Ascending aorta (tissue), 2 donors: ENCODE measurements around the gene ADAM15. TPM values are rescaled to one million over a fixed set of nuclear protein-coding genes. Genes with fewer than 3 reads are reported as not detected.

Experiments used
- DNase-seq, 2 donors: peaks; one replicate each; pipeline ENCODE4 v3.0.0-alpha.2; 2019; ENCODE audit warnings: low spot score in 2 of 2
- H3K27ac ChIP-seq, 2 donors: fragments of 200-600 bp; sonication (generic); one replicate each; pipeline ENCODE4 v1.5.1; 2016 to 2017; ENCODE audit warnings: mild to moderate bottlenecking in 1 of 2
- H3K27me3 ChIP-seq: fragments of 200-600 bp; sonication (generic); one replicate; pipeline ENCODE4 v1.5.1; 2017
- H3K36me3 ChIP-seq, 2 donors: fragments of 200-600 bp; sonication (generic); one replicate each; pipeline ENCODE4 v1.5.1; 2016
- H3K4me1 ChIP-seq, 2 donors: fragments of 200-600 bp; sonication (generic); one replicate each; pipeline ENCODE4 v1.5.1; 2016 to 2017; ENCODE audit warnings: mild to moderate bottlenecking in 1 of 2
- H3K4me3 ChIP-seq, 2 donors: fragments of 200-600 bp; sonication (generic); one replicate each; pipeline ENCODE4 v1.5.1; 2016 to 2017; ENCODE audit warnings: mild to moderate bottlenecking in 1 of 2
- H3K9me3 ChIP-seq, 2 donors: fragments of 200-600 bp; sonication (generic); one replicate each; pipeline ENCODE4 v1.5.1; 2016
- CTCF ChIP-seq, 3 experiments: fragments of 200-600 bp in 2 of 3; fragments of 450-650 bp in 1 of 3; sonication (generic) in 2 of 3; IDR thresholded peaks; one replicate each; pipeline ENCODE4 v1.5.1; 2016 to 2019; ENCODE audit warnings: antibody characterized with exemption in 3 of 3, mild to moderate bottlenecking in 1 of 3, moderate library complexity in 1 of 3
- intact Hi-C: fragments of 100-400 bp; cut with DNase I; formaldehyde crosslinking; loops from one replicate; pipeline ENCODE4 v1.15.1; 2023
- total RNA-seq: library from RNA; depleted of rRNA; stranded (reverse); fragments of >200 nt; gene quantifications from one replicate; pipeline ENCODE4 v1.1.0, GENCODE V29; 2016

The ADAM15 gene
- total RNA-seq, 1 donor from 2014 or later, result 610 TPM

DNA sequence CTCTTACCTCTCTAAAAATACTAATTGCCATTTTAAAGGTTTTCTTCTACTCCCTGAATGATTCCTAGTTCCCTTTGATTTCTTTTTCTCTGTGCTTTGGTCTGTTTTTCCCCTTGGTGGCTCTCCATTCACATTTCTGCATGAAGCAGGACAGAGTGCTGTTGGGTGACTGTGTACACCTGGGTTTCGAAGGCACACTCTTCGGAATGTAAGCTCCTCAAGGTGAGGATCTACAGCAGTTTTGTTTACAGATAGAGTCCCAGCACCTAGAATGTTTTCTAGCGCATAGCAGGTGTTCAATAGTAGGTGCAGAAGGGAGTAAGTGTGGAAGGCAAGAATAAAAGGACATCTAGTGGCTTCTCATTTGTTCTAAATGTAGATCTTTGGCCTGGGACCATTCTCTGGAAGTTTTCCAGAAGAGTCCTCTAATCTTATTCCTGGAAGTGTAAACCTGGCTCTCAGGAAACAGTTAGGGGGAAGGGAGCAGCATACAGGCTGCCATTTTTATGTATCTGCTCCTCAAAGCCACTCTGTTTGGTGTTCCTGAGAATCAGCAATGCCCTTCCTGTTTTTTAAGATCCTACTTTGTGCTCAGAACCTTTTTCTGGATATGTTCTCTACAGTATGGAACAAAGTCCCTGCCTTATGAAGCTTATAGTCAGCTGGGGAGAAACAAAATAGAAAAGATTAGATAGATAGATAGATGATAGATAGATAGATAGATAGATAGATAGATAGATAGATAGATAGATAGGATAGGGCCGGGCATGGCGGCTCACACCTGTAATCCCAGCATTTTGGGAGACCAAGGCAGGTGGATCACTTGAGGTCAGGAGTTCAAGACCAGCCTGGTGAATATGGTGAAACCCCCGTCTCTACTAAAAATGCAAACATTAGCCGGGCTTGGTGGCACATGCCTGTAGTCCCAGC, 53.8 kb downstream of the ADAM15 start:
- intact Hi-C loops, result no loop called here
- Histone ChIP-seq H3K27me3 (no peaks in the 10 kb centered on the region), H3K4me1 (no peaks in the 10 kb centered on the region), H3K36me3 (no peaks in the 10 kb centered on the region), H3K4me3 (no peak overlapping the region), H3K27ac (no peak overlapping the region), H3K9me3 (no peaks in the 10 kb centered on the region)
- DNase-seq, result no peak
- no peak for TF ChIP-seq CTCF (IDR thresholded peaks at IDR 0.05)

DNA sequence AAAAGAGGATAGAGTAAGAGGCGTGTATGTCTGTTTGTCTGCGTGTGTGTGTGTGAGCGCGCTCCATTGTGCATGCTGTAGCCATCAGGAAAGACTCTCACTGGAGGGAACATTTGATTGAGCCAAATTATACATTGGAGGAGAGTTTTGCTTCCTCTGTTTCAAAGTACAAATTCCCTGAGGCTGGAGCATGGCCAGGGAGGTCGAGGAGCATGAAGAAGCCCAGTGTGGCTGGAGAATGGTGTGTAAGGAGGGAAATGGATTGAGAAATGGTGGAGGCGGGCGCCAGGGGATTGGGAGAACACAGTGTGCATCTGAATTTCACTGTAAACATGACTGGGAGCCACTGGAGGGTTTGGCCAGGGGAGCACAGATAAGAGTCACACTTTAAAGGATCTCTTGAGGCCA, 54.5 kb downstream of the ADAM15 start:
- intact Hi-C loops, result no loop called here
- no peak overlapping the region for H3K4me3 ChIP-seq
- no peak overlapping the region for H3K27ac ChIP-seq
- no peaks in the 10 kb centered on the region for H3K27me3 ChIP-seq
- no peak for DNase-seq
- H3K36me3 ChIP-seq, result no peaks in the 10 kb centered on the region
- H3K4me1 ChIP-seq, result no peaks in the 10 kb centered on the region
- no peaks in the 10 kb centered on the region for H3K9me3 ChIP-seq
- no peak for TF ChIP-seq CTCF (IDR thresholded peaks at IDR 0.05)

GRCh38 chr1:155106862-155107261, 55.7 kb downstream of the ADAM15 start:
- Histone ChIP-seq H3K36me3 (no peaks in the 10 kb centered on the region), H3K4me3 (no peak overlapping the region), H3K4me1 (no peaks in the 10 kb centered on the region), H3K9me3 (no peaks in the 10 kb centered on the region), H3K27me3 (no peaks in the 10 kb centered on the region), H3K27ac (no peak overlapping the region)
- TF ChIP-seq CTCF (IDR thresholded peaks at IDR 0.05), result no peak
- intact Hi-C loops, result no loop called here
- no peak for DNase-seq

DNA sequence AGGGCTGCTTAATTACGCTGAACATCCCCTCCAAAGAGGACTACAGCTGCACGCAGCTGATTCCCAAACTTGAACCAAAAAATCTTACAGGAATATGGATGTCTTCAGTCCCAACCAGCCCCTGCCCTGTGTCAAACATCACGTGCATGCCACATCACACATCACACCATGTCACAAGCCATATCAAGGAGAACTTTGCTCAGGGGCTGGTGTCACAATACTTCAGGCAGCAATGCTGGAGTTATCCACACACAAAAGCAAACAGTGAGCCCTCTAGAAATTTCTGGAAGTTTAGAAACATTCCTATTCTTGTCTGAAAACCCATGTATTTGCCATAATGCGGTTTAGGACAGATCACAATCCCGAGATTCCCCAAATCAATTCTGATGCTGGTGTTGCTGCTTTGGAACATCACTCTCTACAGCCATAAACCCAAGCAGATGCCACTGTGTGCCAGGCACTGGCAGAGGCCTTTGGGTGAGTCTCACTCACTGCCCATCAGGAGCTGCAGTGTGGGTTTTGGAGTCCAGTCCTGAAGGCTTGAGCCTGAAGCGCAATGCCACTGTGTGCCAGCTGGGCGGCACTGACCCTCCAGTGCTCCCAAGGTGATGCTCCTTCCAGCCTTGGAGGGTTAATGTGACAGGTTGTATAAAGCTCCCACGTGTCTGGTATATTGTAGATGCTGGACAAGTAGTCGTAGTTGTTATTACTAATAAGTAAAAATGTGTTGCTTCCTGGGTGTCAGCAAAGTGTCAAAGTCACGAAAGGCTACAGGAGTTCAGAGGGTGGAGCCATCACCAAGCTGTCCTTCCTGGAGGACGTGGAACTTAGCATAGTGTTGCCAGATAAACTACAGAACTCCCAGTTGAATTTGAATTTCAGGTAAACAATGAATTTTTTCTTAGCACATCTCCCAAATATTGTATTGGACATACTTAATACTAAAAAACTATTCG, 56.5 kb downstream of the ADAM15 start:
- H3K4me1 ChIP-seq, result no peaks in the 10 kb centered on the region
- H3K27ac ChIP-seq, result no peak overlapping the region
- intact Hi-C loops, result no loop called here
- no peak for TF ChIP-seq CTCF (IDR thresholded peaks at IDR 0.05)
- no peaks in the 10 kb centered on the region for H3K36me3 ChIP-seq
- no peak overlapping the region for H3K4me3 ChIP-seq
- no peaks in the 10 kb centered on the region for H3K27me3 ChIP-seq
- DNase-seq, result no peak
- no peaks in the 10 kb centered on the region for H3K9me3 ChIP-seq

- H3K4me3 ChIP-seq, result no peak overlapping the region
- H3K4me1 ChIP-seq, result no peaks in the 10 kb centered on the region
- H3K36me3 ChIP-seq, result no peaks in the 10 kb centered on the region
- TF ChIP-seq CTCF (IDR thresholded peaks at IDR 0.05), result no peak
- no peaks in the 10 kb centered on the region for H3K27me3 ChIP-seq
- no peak for DNase-seq
- no peak overlapping the region for H3K27ac ChIP-seq
- intact Hi-C loops, result no loop called here
- H3K9me3 ChIP-seq, result no peaks in the 10 kb centered on the region
These were observed 57.2 kb downstream of the ADAM15 start for GRCh38 chr1:155108296-155108695.
